HepG2 (cell line): ENCODE measurements around the gene CCT5.

ENCODE experiments used
- ATF5 ChIP-seq: sonication (generic); formaldehyde crosslinking; IDR thresholded peaks from 2 replicates; pipeline ENCODE4 v1.4.0; 2020; ENCODE audit warnings: mild to moderate bottlenecking, low read depth, missing genetic modification reagents
- EZH2 ChIP-seq: conservative IDR thresholded peaks from 2 replicates; pipeline ENCODE4 v1.6.1; 2012; ENCODE audit warnings: mild to moderate bottlenecking, low read depth, low read length, moderate library complexity
- FOSL2 ChIP-seq: sonication (generic); formaldehyde crosslinking; IDR thresholded peaks from 2 replicates; pipeline ENCODE4 v1.4.0; 2020; ENCODE audit warnings: missing genetic modification reagents
- IKZF1 ChIP-seq: fragments of 450-650 bp; IDR thresholded peaks from 2 replicates; pipeline ENCODE4 v1.7.1; 2016
- MAZ ChIP-seq, 2 experiments: sonication (generic) in 1 of 2; formaldehyde crosslinking in 1 of 2; IDR thresholded peaks; 2 replicates each; pipeline versions ENCODE4 v1.5.0 to v1.6.1; 2012 to 2020; ENCODE audit warnings: low read depth in 2 of 2, mild to moderate bottlenecking in 2 of 2, borderline replicate concordance in 1 of 2, improper control_type of control experiment in 1 of 2, low read length in 1 of 2, missing genetic modification reagents in 1 of 2, moderate library complexity in 1 of 2
- SKIL ChIP-seq: sonication (generic); formaldehyde crosslinking; IDR thresholded peaks from 2 replicates; pipeline ENCODE4 v1.8.0; 2022; ENCODE audit warnings: missing genetic modification reagents, mild to moderate bottlenecking, moderate library complexity, borderline replicate concordance
- SNAPC4 ChIP-seq: sonication (generic); formaldehyde crosslinking; IDR thresholded peaks from 2 replicates; pipeline ENCODE4 v1.4.0; 2020; ENCODE audit warnings: mild to moderate bottlenecking, missing genetic modification reagents

- TF ChIP-seq SNAPC4 (CRISPR knock-in tag) (no peak), SKIL (CRISPR knock-in tag) (no peak), FOSL2 (CRISPR knock-in tag) (no peak), MAZ (IDR thresholded peaks at IDR 0.05; ENCODE audit: borderline replicate concordance, low read depth, low read length) (no peak), MAZ (CRISPR knock-in tag; IDR thresholded peaks at IDR 0.05; ENCODE audit: low read depth) (no peak), EZH2 (no peak), IKZF1 (no peak), ATF5 (CRISPR knock-in tag) (no peak)
These were observed 58.8 kb downstream of the CCT5 start for GRCh38 chr5:10308844-10309243.
